HG02623 (cell line): ENCODE measurements around the gene NOL4.
"Not testable (repeated sequence)": the region's sequence is repeated elsewhere in the genome, so short reads cannot be mapped to it uniquely, and the experiment has no call there.

ENCODE experiments used
- ATAC-seq: cut with Tn5 transposase; IDR thresholded peaks from one replicate; pipeline ENCODE4 v1.9.1; 2021; ENCODE audit warnings: moderate library complexity; ENCODE audit not compliant: unreplicated experiment

NOL4 gene

GRCh38 chr18:34224423-34225217, at the start of gene NOL4:
Gene NOL4 (minus strand): TSS chr18:34224913. CDS start chr18:34223253, 1,660 bp downstream.
- ATAC-seq: no peak

- not testable (repeated sequence) for ATAC-seq
Observed at GRCh38 chr18:34266029-34266428, 41.3 kb upstream of the NOL4 start.

- peak; percentile 74 for ATAC-seq
Observed at GRCh38 chr18:34261865-34262780, 37.4 kb upstream of the NOL4 start.

GRCh38 chr18:34258176-34258575, 33.5 kb upstream of the NOL4 start:
- no peak for ATAC-seq

GRCh38 chr18:34251919-34252318, 27.2 kb upstream of the NOL4 start:
- no peak for ATAC-seq

- ATAC-seq: no peak
Observed at GRCh38 chr18:34248727-34249126, 24.0 kb upstream of the NOL4 start.

- no peak for ATAC-seq
Observed at GRCh38 chr18:34242739-34243138, 18.0 kb upstream of the NOL4 start.

- ATAC-seq: not testable (repeated sequence)
Observed at GRCh38 chr18:34233781-34234388, 9.2 kb upstream of the NOL4 start.

GRCh38 chr18:34225218-34225553, 473 bp upstream of the NOL4 start:
- no peak for ATAC-seq

- no peak for ATAC-seq
Observed at GRCh38 chr18:34223893-34224422, 755 bp downstream of the NOL4 start.

GRCh38 chr18:34223164-34223892, 1.4 kb downstream of the NOL4 start:
- ATAC-seq: no peak

GRCh38 chr18:34222307-34223163, 2.2 kb downstream of the NOL4 start:
- no peak for ATAC-seq

- ATAC-seq: no peak
Observed at GRCh38 chr18:34221971-34222306, 2.8 kb downstream of the NOL4 start.

GRCh38 chr18:34220081-34220815, 4.5 kb downstream of the NOL4 start:
- no peak for ATAC-seq

GRCh38 chr18:34219651-34220050, 5.1 kb downstream of the NOL4 start:
- ATAC-seq: no peak

- ATAC-seq: no peak
Observed at GRCh38 chr18:34212511-34212910, 12.2 kb downstream of the NOL4 start.

- no peak for ATAC-seq
Observed at GRCh38 chr18:34207344-34207851, 17.3 kb downstream of the NOL4 start.

GRCh38 chr18:34203866-34204265, 20.8 kb downstream of the NOL4 start:
- ATAC-seq: no peak

- ATAC-seq: no peak
Observed at GRCh38 chr18:34196256-34196655, 28.5 kb downstream of the NOL4 start.
